ENCODE results near the gene NEUROD2.

DNA sequence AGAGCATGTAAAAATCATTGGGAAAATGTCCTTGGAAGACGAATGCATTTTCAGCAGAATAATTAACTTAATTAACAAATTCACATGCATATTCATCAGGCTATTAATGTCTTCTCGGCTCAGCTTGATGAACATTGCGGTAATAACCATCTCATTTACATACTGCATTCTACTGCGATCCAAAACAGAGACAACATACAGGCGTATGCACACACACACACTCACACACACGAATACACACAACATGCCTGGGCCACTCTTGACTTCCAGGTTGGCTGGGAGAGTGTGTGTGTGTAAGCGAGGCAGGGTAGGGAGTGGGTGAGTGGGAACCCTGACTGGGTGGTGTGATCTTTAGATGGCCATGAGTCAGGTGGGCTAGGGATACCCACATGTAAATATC is 44.7 kb downstream of the NEUROD2 start:
- TF ChIP-seq, protein P1, sequence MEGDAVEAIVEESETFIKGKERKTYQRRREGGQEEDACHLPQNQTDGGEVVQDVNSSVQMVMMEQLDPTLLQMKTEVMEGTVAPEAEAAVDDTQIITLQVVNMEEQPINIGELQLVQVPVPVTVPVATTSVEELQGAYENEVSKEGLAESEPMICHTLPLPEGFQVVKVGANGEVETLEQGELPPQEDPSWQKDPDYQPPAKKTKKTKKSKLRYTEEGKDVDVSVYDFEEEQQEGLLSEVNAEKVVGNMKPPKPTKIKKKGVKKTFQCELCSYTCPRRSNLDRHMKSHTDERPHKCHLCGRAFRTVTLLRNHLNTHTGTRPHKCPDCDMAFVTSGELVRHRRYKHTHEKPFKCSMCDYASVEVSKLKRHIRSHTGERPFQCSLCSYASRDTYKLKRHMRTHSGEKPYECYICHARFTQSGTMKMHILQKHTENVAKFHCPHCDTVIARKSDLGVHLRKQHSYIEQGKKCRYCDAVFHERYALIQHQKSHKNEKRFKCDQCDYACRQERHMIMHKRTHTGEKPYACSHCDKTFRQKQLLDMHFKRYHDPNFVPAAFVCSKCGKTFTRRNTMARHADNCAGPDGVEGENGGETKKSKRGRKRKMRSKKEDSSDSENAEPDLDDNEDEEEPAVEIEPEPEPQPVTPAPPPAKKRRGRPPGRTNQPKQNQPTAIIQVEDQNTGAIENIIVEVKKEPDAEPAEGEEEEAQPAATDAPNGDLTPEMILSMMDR (IDR thresholded peaks at IDR 0.05) = no peak
- no peak for TF ChIP-seq POLR2A (IDR thresholded peaks at IDR 0.05)
- no peak for TF ChIP-seq POLR2AphosphoS5 (IDR thresholded peaks at IDR 0.05)
- no peak for TF ChIP-seq EP300 (IDR thresholded peaks at IDR 0.05)
